ENCODE measurements around the gene LCN12. TPM values are rescaled to one million over a fixed set of nuclear protein-coding genes. Genes with fewer than 3 reads are reported as not detected.

LCN12 gene
- total RNA-seq, 1 experiment from 2014 or later, result 2.1 TPM

DNA sequence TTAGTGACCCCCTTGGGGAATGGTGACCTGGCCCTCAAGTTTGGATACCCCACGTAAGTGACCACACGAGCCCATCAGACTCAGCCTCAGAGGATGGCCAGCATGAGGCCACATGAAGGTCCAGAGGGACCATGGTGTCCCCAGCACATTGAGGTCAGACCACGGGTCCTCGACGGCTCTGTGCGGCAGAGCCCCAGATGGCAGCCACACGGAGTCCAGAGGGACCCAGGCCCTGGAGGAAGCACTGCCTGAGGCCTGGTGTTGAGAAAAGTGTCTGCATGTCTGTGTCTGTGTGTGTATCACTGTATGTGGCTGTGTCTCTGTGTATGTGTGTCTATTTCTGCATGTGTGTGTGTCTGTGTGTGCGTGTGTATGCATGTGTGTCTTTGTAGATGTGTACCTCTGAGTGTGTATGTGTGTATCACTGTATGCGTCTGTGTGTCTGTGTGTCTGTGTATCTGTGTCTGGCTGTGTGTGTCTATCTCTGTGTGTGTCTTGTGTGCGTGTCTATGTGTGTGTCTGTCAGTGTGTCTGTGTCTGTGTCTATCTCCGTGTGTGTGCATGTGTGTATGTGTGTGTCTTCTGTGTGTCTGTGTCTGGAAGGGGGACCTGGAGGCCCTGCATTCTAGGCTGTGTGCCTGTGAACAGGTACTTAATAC lies 31.7 kb downstream of the LCN12 start:
- H3K27me3 ChIP-seq (ENCODE audit: insufficient read depth, low read length), result no peaks in the 10 kb centered on the region
- H3K4me3 Mint-ChIP-seq, result no peak overlapping the region; a peak in 1 of 5 replicates
- H3K56ac ChIP-seq (ENCODE audit: insufficient read length, low read depth, low read length), result no peak overlapping the region
- H4K20me1 ChIP-seq (ENCODE audit: control insufficient read depth, insufficient read depth, insufficient read length), result no peaks in the 10 kb centered on the region
- no peaks in the 10 kb centered on the region for H3K9me3 Mint-ChIP-seq
- H2BK15ac ChIP-seq (ENCODE audit: low read depth, low read length), result no peak overlapping the region
- no peaks in the 10 kb centered on the region for H3K79me1 ChIP-seq (ENCODE audit: insufficient read depth, low read depth, low read length, poor library complexity, severe bottlenecking)
- TF ChIP-seq, protein P1, sequence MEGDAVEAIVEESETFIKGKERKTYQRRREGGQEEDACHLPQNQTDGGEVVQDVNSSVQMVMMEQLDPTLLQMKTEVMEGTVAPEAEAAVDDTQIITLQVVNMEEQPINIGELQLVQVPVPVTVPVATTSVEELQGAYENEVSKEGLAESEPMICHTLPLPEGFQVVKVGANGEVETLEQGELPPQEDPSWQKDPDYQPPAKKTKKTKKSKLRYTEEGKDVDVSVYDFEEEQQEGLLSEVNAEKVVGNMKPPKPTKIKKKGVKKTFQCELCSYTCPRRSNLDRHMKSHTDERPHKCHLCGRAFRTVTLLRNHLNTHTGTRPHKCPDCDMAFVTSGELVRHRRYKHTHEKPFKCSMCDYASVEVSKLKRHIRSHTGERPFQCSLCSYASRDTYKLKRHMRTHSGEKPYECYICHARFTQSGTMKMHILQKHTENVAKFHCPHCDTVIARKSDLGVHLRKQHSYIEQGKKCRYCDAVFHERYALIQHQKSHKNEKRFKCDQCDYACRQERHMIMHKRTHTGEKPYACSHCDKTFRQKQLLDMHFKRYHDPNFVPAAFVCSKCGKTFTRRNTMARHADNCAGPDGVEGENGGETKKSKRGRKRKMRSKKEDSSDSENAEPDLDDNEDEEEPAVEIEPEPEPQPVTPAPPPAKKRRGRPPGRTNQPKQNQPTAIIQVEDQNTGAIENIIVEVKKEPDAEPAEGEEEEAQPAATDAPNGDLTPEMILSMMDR (conservative IDR thresholded peaks at IDR 0.05), result no peak
- H3K18ac ChIP-seq (ENCODE audit: insufficient read length, low read depth, low read length), result no peak overlapping the region
- no peak overlapping the region for H3K4me2 ChIP-seq (ENCODE audit: insufficient read depth, insufficient read length, low read length)
- no peak overlapping the region for H3K4ac ChIP-seq (ENCODE audit: low read depth, low read length)
- WGBS (ENCODE audit: extremely low coverage, insufficient read length, low lambda C conversion rate), result no CpG with 5 or more reads among the region's 11 CpGs
- no peak overlapping the region for H2AFZ ChIP-seq (ENCODE audit: low read length)
- no peaks in the 10 kb centered on the region; the same call in 1 of the 2 replicates for H3K4me1 ChIP-seq (ENCODE audit: insufficient read depth, low read length)
- H2BK20ac ChIP-seq (ENCODE audit: low read depth, low read length, poor library complexity, severe bottlenecking), result no peak overlapping the region
- no peak overlapping the region for H2BK12ac ChIP-seq (ENCODE audit: insufficient read length, low read depth, low read length)
- no peak overlapping the region for H3T11ph ChIP-seq (ENCODE audit: low read length)
- no peak overlapping the region for H4K91ac ChIP-seq (ENCODE audit: insufficient read length, low read depth, low read length)
- peaks cover 2% of the 10 kb centered on the region for H3K23me2 ChIP-seq (ENCODE audit: insufficient read length, low read depth, low read length, poor library complexity, severe bottlenecking)
- H3K9ac ChIP-seq (ENCODE audit: extremely low read depth, insufficient read length, low read length), result no peak overlapping the region
- H3K79me2 ChIP-seq (ENCODE audit: insufficient read depth, low read length), result no peaks in the 10 kb centered on the region
- DNase-seq, result no peak
- no peak overlapping the region for H4K8ac ChIP-seq (replicated peaks; ENCODE audit: insufficient read length, low read depth, low read length)
- no peak overlapping the region for H3K27ac Mint-ChIP-seq
- no peak overlapping the region for H3K14ac ChIP-seq (ENCODE audit: insufficient read depth, low read length)
- H3K23ac ChIP-seq (ENCODE audit: insufficient read length, low read depth, low read length), result no peak overlapping the region
- H3K36me3 Mint-ChIP-seq (ENCODE audit: insufficient read depth in 1 of 3, low read depth in 3 of 3), result peaks cover 0 to 3% (median 0%) of the 10 kb centered on the region in 3 experiments; a peak in 1 of 7 replicates
- H3K27ac ChIP-seq (ENCODE audit: insufficient read length, low read depth, low read length), result no peak overlapping the region
- no peak overlapping the region for H2BK120ac ChIP-seq (ENCODE audit: low read depth, low read length, poor library complexity, severe bottlenecking)
- H2BK5ac ChIP-seq (ENCODE audit: insufficient read length, low read length), result no peak overlapping the region
- no peak overlapping the region for H2AK5ac ChIP-seq (ENCODE audit: insufficient read length, low read length)
- no peaks in the 10 kb centered on the region for H3K9me3 ChIP-seq (ENCODE audit: control insufficient read depth, low read depth, low read length)
- peaks cover 0 to 8% of the 10 kb centered on the region in 2 experiments; a peak in 2 of 4 replicates for H3K4me1 Mint-ChIP-seq
- H3K27me3 Mint-ChIP-seq (ENCODE audit: low read depth), result peaks cover 4% of the 10 kb centered on the region
- no peak overlapping the region for H4K5ac ChIP-seq (ENCODE audit: insufficient read length, low read depth, low read length)
